Measurements from ENCODE around the gene TGM5. TPM values are rescaled to one million over a fixed set of nuclear protein-coding genes. Genes with fewer than 3 reads are reported as not detected.
"Not testable (repeated sequence)": the region's sequence is repeated elsewhere in the genome, so short reads cannot be mapped to it uniquely, and the experiment has no call there.

Gene TGM5
- total RNA-seq, 2 donors from 2014 or later: 0.56 to 1.0 TPM

GRCh38 chr15:43277231-43277823 lies 10.6 kb upstream of the TGM5 start:
- no peak for DNase-seq (ENCODE audit: low spot score)
- intact Hi-C loops (cut with DNase I): loop anchor here in 1 of 2 donors (5.0 kb wide), 1 partner anchor 45 kb away; no protein-coding TSS in a partner anchor

- intact Hi-C loops (cut with DNase I): loop anchor here in 1 of 2 donors (1.0 to 5.0 kb wide), 2 partner anchors 35 to 44 kb away; no protein-coding TSS in a partner anchor
- DNase-seq (ENCODE audit: low spot score): no peak
These were observed 10.0 kb upstream of the TGM5 start for GRCh38 chr15:43276563-43277200.

- intact Hi-C loops (cut with DNase I): loop anchor here in 1 of 2 donors (1.0 to 5.0 kb wide), 2 partner anchors 35 to 44 kb away; no protein-coding TSS in a partner anchor
- no peak for DNase-seq (ENCODE audit: low spot score)
These were observed 9.2 kb upstream of the TGM5 start for GRCh38 chr15:43275740-43276562.

- no peak for DNase-seq (ENCODE audit: low spot score)
- intact Hi-C loops (cut with DNase I): no loop called here
These were observed 7.4 kb upstream of the TGM5 start for GRCh38 chr15:43274136-43274535.

DNA sequence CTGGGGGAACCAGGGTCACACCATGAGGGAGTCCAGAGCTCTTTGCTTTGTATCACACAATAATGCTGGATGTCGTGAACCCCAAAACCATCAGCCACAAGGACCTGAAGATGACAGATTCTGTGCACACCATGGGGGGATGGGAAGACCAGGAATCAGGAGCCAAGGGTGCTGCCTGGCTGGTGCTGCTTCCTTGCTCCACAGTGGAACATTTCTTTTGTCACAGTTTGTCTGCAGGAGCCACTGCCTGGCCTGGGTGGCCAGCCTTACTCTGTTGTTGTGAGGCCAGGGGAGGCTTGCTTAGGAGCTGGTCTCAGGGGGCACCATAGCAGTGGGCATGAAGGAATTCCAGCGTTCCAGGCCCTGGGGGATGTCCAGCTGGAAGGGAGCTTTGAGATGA lies 6.5 kb upstream of the TGM5 start:
- DNase-seq (ENCODE audit: low spot score): no peak
- intact Hi-C loops (cut with DNase I): no loop called here

DNA sequence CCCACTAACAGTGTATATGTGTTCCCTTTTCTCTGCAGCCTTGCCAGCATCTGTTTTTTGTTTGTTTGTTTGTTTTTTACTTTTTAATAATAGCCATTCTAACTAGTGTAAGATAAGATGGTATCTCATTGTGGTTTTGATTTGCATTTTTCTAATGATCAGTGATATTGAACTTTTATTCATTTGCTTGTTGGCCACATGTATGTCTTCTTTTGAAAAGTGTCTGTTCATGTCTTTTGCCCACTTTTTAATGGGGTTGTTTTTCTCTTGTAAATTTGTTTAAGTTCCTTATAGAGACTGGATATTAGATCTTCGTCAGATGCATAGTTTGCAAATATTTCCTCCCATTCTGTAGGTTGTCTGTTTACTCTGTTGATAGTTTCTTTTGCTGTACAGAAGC lies 5.2 kb upstream of the TGM5 start:
- intact Hi-C loops (cut with DNase I); DNase-seq (ENCODE audit: low spot score): not testable (repeated sequence)

GRCh38 chr15:43270676-43271306 lies 4.1 kb upstream of the TGM5 start:
- DNase-seq (ENCODE audit: low spot score): peak; percentile 78
- intact Hi-C loops (cut with DNase I): no loop called here

DNA sequence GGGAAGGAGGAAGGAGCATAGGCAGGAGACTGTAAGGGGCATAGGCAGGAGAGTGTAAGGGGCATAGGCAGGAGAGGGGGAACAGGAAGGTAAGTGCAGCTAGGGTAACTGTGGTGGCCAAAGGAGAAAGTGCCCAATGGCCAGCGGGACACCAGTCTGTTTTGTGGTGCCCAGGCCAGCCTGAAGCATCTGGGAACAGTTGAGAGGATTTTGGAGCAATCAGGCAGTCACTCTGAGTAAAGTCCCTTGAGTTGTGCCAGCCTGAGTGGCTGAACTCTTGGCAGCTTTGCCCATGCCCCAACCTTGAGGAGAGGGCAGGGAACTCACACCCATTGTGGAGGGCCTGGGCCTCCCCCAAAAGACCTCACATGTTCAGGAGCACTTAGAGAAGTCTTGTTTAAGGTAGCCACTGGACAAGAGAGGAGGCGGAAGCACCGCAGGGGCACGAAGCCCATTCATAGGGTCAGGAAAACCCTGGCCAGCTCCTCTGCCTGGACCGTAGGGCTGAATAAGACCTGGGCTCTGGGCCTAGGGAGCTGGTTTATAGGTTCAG lies 3.5 kb upstream of the TGM5 start:
- intact Hi-C loops (cut with DNase I): no loop called here

GRCh38 chr15:43268111-43269105 lies 1.7 kb upstream of the TGM5 start:
- intact Hi-C loops (cut with DNase I): no loop called here
- DNase-seq (ENCODE audit: low spot score): no peak

More for the DNA sequence above, 3.5 kb upstream of the TGM5 start:
- no peak for DNase-seq (ENCODE audit: low spot score)

GRCh38 chr15:43267439-43267838 lies 711 bp upstream of the TGM5 start:
- no peak for DNase-seq (ENCODE audit: low spot score)
- intact Hi-C loops (cut with DNase I): no loop called here

DNA sequence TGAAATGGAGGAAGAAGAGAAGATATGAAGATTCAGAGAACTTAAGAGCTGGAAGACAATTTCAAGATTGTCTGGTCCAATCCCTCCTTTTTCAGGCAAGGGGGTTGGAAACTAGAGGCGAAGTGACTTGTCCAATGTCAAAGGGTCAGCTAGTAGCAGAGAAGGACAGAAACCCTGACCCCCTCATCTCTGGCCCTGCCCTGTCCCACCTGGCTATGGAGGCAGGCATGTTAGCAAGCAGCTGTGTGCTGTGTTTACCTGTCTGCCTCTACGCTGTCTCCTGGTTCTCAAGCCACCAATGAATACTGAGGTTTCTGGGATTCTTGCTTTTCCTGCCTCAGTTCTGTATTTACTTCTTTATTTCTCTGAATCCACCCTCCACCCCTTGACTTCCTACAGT lies 342 bp downstream of the TGM5 start:
- intact Hi-C loops (cut with DNase I): no loop called here
- DNase-seq (ENCODE audit: low spot score): no peak

- intact Hi-C loops (cut with DNase I): no loop called here
- no peak for DNase-seq (ENCODE audit: low spot score)
These were observed 6.6 kb downstream of the TGM5 start for GRCh38 chr15:43260011-43260615.

- intact Hi-C loops (cut with DNase I): loop anchor here in 1 of 2 donors (5.0 kb wide), 1 partner anchor 931 kb away; no protein-coding TSS in a partner anchor
These were observed 7.9 kb downstream of the TGM5 start for GRCh38 chr15:43258781-43259180.

DNA sequence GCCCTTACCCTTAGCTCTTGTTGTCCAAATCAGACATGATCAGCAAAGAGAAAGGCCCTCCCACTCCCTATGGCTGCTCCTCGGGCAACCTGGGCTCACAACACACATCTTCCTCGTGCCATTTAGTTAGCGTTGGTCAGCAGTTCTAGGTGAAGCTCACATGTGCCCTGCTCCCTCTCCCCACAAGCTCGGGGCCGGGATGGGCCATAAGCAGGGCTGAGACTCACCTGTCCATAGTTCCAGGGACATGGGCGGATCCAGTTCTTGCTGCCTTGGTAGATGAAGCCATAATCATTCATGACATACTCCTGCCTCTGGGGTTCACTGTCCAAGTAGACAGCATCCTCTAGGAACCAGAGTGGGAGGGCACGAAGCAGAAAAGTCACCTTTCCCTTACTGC lies 10.4 kb downstream of the TGM5 start:
- no peak for DNase-seq (ENCODE audit: low spot score)
- intact Hi-C loops (cut with DNase I): loop anchor here in 1 of 2 donors (5.0 kb wide), 1 partner anchor 929 kb away; no protein-coding TSS in a partner anchor

More at GRCh38 chr15:43258781-43259180, 7.9 kb downstream of the TGM5 start:
- DNase-seq (ENCODE audit: low spot score): no peak

DNA sequence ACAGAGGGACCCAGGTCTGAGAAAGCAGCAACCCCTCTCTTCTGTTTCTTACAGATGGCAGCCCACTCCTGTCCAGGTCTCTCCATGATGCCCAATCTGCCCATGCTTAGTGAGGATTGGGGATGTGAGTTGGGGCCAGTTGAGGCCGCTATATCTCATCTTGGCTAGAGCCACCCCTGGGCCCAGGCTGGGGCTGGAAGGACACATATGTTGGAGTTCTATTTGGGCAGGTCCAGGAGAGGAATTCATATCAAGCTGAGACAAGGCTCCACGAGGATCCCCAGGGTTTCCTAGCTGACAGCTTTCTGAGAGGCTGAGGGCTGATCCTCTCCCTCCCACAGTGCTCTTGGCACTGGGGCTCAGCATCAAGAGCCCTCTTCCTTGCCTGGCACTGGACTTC lies 11.4 kb downstream of the TGM5 start:
- intact Hi-C loops (cut with DNase I): loop anchor here in 1 of 2 donors (5.0 kb wide), 1 partner anchor 928 kb away; no protein-coding TSS in a partner anchor

GRCh38 chr15:43253431-43254403 lies 13.0 kb downstream of the TGM5 start:
- intact Hi-C loops (cut with DNase I): no loop called here
- peak; percentile 78 for DNase-seq (ENCODE audit: low spot score)

More for the DNA sequence above, 11.4 kb downstream of the TGM5 start:
- peak; percentile 23 for DNase-seq (ENCODE audit: low spot score)

All from posterior vena cava (tissue), 2 donors.